ENCODE measurements around the gene CARD11.

- TF ChIP-seq CSRNP3 (CRISPR knock-in tag; IDR thresholded peaks at IDR 0.05) (no peak), PATZ1 (CRISPR knock-in tag; IDR thresholded peaks at IDR 0.05; ENCODE audit: borderline replicate concordance) (no peak), ARNTL (CRISPR knock-in tag; IDR thresholded peaks at IDR 0.05; ENCODE audit: borderline replicate concordance, low read depth) (no peak), ZNF8 (CRISPR knock-in tag; IDR thresholded peaks at IDR 0.05) (no peak), ISL1 (CRISPR knock-in tag; IDR thresholded peaks at IDR 0.05) (no peak), ZFP30 (CRISPR knock-in tag; IDR thresholded peaks at IDR 0.05) (no peak), TOX (CRISPR knock-in tag; IDR thresholded peaks at IDR 0.05; ENCODE audit: borderline replicate concordance) (no peak), POU6F1 (CRISPR knock-in tag; IDR thresholded peaks at IDR 0.05; ENCODE audit: borderline replicate concordance, low read depth) (no peak), ZNF565 (CRISPR knock-in tag; conservative IDR thresholded peaks at IDR 0.05; ENCODE audit: low read depth) (no peak), ZC3H10 (CRISPR knock-in tag; IDR thresholded peaks at IDR 0.05) (no peak), TCF4 (CRISPR knock-in tag; IDR thresholded peaks at IDR 0.05; ENCODE audit: borderline replicate concordance) (no peak), OSR1 (CRISPR knock-in tag; IDR thresholded peaks at IDR 0.05) (no peak), CSDC2 (CRISPR knock-in tag; IDR thresholded peaks at IDR 0.05) (no peak), CREB5 (CRISPR knock-in tag; IDR thresholded peaks at IDR 0.05; ENCODE audit: low read depth) (no peak)
Observed at GRCh38 chr7:2986561-2986960, 57.1 kb downstream of the CARD11 start.

Measured in SK-N-SH treated with all-trans-retinoic acid at 6 μM for 48 hours (cell line).